Umbilical cord (tissue), 2 donors: Measurements from ENCODE around the gene SPRR2A. TPM values are rescaled to one million over a fixed set of nuclear protein-coding genes. Genes with fewer than 3 reads are reported as not detected.
"Not testable (repeated sequence)": the region's sequence is repeated elsewhere in the genome, so short reads cannot be mapped to it uniquely, and the experiment has no call there.

Experiments used
- DNase-seq: peaks from one replicate; pipeline ENCODE4 v3.0.0-alpha.2; 2015; ENCODE audit warnings: low spot score
- total RNA-seq: library from RNA; depleted of rRNA; stranded (reverse); fragments of >200 nt; gene quantifications from one replicate; pipeline ENCODE4 v1.2.3, GENCODE V29; 2014; ENCODE audit warnings: low replicate concordance; ENCODE audit not compliant: insufficient read depth

Gene SPRR2A
- not detected for total RNA-seq

DNA sequence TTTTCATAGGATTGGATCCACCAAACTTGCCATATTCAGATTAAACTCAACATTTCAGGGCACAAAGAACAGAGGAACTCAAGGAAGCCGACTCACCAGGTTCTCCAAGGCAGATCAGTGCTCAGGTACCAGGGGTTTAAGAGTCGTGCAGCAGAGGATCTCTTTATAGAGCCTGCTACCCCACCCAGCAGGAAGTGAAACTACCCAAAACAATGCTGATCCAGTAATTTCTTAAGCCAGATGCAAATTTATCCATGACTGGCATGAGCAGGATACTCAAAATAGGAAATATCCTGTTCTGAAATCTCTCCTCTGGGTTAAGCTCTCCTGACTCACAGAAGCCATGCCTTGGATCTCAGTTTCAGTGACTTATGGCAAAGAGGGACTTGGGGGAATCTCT is at the start of gene SPRR2A:
SPRR2A (minus strand) TSS at position 138 of the 400 bp plus-strand sequence. CDS start 777 bp downstream, outside the sequence.
- no peak for DNase-seq

GRCh38 chr1:153100245-153100644 is 42.9 kb upstream of the SPRR2A start:
- DNase-seq = no peak

DNA sequence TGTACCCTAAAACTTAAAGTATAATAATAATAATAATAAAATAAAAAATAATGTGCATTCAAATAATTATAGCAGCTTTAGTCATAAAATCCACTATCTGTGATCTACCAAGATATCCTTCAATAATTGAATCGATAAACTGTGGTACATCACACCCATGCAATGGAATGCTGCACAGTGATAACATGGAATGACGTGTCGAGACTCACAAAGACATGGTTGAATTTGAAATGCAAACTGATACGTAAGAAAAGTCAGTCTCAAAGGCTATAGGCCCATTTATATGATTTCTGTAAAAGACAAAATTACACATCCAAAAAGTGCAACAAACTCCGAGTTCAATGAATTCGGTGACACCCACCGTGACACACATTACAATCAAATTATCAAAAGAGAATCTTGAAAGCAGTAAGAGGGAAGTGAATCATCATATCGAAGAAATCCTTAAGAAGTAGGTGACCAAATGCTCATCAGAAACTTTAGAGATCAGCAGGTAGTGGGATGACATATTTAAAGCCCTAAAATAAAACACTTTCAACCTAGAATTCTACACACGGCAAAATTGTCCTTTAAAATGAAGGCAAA is 42.2 kb upstream of the SPRR2A start:
- no peak for DNase-seq

GRCh38 chr1:153095764-153096163 is 38.5 kb upstream of the SPRR2A start:
- no peak for DNase-seq

DNA sequence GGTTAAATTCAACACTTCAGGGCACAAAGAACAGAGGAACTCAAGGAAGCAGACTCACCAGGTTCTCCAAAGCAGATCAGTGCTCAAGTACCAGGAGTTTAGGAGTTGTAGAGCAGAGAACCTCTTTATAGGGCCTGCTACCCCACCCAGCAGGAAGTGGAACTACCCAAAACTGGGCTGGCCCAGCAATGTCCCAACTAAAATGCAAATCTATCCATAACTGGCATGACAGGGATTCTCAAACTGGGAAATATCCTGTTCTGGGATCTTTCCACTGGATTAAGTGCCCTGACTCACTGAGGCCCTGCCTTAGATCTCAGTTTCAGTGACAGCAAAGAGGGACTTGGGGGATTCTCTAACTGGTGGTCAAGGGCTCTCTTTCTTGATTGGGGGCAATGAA is 37.1 kb upstream of the SPRR2A start, which contains the start of gene SPRR2E:
SPRR2E (minus strand) TSS at position 101 of the 400 bp plus-strand sequence. CDS start 775 bp downstream, outside the sequence.
- DNase-seq = no peak

DNA sequence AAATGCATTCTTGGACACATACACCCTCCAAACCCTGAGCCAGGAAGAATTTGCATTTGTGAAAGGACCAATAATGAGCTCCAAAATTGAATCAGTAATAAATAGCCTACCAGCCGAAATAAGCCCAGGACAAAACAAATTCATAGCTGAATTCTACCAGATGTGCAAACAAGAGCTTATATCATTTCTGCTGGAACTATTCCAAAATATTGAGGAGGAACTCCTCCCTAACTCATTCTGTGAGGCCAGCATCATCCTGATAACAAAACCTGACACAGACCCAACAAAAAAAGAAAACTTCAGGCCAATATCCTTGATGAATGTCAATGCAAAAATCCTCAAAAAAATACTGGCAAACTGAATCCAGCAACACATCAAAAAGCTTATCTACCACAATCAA is 30.3 kb upstream of the SPRR2A start:
- DNase-seq = no peak

DNA sequence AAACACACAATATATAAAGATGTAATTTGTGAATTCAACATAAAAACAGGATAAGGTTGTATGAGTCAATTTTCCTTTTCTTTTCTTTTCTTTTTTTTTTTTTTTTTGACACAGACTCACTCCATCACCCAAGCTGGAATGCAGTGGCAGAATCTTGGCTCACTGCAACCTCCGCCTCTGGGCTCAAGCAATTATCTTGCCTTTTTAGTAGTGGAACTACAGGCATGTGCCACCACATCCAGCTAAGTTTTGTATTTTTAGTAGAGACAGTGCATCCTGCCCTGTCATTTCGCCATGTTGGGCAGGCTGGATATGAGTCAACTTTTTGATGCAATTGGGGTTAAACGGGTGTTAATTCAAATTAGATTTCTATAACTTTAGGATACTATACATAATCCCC is 24.4 kb upstream of the SPRR2A start:
- DNase-seq = no peak

GRCh38 chr1:153072806-153073726 is 15.8 kb upstream of the SPRR2A start:
- no peak for DNase-seq

GRCh38 chr1:153071511-153071910 is 14.2 kb upstream of the SPRR2A start, which contains the start of gene SPRR2B:
Gene SPRR2B, minus strand, starts transcription at chr1:153071611. Its CDS starts 772 bp downstream, at chr1:153070839.
- no peak for DNase-seq

DNA sequence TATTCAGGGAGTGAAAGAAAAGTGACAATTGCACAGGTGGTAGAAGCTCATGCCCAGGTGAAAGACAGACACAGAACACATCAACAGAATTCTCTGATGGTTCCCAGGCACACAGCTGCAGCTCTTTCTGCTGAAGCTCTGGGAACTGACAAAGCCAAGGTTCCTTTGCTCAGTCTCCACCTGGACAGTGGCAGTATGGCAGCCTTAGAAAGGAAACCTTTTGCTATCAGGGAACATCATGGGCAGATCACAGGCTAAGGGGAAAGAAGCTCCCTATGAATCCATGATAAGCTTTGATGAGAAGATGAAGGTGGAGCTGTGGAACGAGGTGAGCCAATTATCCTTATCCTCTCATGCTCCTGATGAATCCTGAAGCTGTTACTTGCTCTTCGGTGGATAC is 12.9 kb upstream of the SPRR2A start:
- DNase-seq = no peak

- DNase-seq = peak; percentile 6
Observed at GRCh38 chr1:153058826-153059784, 1.8 kb upstream of the SPRR2A start.

DNA sequence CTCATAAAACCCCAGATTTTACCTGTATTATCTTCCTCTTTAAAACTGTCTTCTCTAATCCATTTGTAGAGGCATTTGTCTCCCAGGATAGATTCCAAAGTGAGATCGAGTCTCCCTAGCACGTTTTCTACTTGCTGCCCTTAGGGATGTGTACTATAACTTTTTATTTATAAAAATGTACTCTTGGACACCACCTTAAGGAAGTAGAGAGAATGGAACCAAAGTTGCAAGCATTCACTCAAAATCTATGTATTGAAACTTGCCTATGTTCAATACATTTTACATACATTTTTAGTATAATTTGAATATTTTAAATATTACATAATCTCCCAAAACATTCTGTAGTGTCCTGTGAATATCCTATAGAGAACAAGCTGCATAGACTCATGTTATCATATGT is 842 bp upstream of the SPRR2A start:
- DNase-seq = no peak

GRCh38 chr1:153056111-153056510 is 1.2 kb downstream of the SPRR2A start:
- DNase-seq = not testable (repeated sequence)

GRCh38 chr1:153049211-153049610 is 8.1 kb downstream of the SPRR2A start:
- DNase-seq = no peak

DNA sequence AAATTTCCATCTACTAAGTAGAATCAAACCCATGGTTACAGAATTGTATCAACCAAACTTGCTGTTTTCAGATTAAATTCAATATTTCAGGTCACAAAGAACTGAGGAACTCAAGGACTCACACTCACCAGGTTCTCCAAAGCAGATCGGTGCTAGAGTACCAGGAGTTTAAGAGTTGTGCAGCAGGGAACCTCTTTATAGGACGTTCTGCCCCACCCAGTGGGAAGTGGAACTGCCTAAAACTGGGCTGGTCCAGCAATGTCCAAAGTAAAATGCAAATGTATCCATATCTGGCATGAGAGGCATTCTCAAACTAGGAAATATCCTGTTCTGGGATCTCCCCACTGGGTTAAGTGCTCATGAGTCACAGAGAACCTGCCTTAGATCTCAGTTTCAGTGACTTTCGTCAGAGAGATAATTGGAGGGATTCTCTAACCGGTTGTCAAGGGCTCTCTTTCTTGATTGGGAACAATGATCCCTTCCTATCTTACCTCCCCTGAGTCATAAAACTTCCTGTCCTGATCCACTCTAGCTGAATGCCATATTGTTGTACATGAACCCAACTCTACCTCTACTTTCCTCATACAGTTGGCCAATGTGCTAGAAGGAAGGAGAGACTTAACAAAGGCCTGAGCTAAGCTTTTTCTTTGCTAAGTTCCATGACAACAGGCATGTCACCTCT is 16.2 kb downstream of the SPRR2A start, which contains the start of gene SPRR2D:
SPRR2D (minus strand) TSS at position 171 of the 682 bp plus-strand sequence. CDS start 774 bp downstream, outside the sequence.
- DNase-seq = no peak

DNA sequence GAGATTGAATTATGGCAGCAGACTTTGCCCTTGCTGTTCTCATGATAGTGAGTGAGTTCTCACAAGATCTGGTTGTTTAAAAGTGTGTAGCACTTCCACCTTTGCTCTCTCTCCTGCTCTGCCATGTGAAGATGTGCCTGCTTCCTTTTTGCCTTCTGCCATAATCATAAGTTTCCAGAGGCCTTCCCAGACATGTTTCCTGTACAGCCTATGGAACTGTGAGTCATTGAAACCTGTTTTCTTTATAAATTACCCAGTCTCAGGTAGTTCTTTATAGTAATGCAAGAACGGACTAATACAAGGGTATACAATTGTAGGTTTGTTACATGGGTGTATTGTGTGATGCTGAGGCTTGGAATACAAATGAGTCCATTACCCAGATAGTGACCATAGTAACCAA is 22.1 kb downstream of the SPRR2A start:
- no peak for DNase-seq

- peak; percentile 7 for DNase-seq
Observed at GRCh38 chr1:153032677-153033308, 24.5 kb downstream of the SPRR2A start.

DNA sequence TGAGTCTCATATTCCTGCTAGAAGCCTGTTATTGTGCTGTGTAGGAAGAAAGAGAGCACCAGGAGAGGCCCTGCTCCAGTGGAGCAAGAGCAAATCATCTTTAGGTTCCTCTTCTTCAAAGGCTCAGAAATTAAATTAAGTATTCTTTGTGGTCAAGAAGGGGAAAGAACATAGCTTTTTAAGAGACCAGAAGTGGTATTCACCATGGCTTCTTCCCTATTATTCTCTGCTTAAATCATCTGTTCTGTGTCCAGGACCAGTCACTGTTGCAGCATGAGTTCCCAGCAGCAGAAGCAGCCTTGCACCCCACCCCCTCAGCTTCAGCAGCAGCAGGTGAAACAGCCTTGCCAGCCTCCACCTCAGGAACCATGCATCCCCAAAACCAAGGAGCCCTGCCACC is 25.2 kb downstream of the SPRR2A start:
- no peak for DNase-seq

- DNase-seq = no peak
Observed at GRCh38 chr1:153030895-153031294, 26.4 kb downstream of the SPRR2A start, which contains the start of gene SPRR1B. Gene SPRR1B, plus strand, starts transcription at chr1:153031203. Its CDS starts 1,143 bp downstream, at chr1:153032346.

- no peak for DNase-seq
Observed at GRCh38 chr1:153028766-153029165, 28.5 kb downstream of the SPRR2A start.
